Measurements from ENCODE around the gene NRL. TPM values are rescaled to one million over a fixed set of nuclear protein-coding genes. Genes with fewer than 3 reads are reported as not detected.
A peak's percentile ranks its signal among the peaks of the same experiment; 100 is the strongest.

Gene NRL
- total and polyA plus RNA-seq, 4 experiments from 2014 or later, result 1.4 to 4.5 (median 2.2) TPM

GRCh38 chr14:24065408-24065807 lies 49.3 kb downstream of the NRL start:
- H3K36me3 ChIP-seq (ENCODE audit: insufficient read depth, low read length), result no peaks in the 10 kb centered on the region
- POLR2A ChIA-PET (ENCODE audit: partially characterized antibody), result interaction anchor here (1.3 kb wide), 1 partner anchor 16 kb away, joined by 6 read pairs; no protein-coding TSS in a partner anchor
- intact Hi-C loops (cut with micrococcal nuclease), result no loop called here

GRCh38 chr14:24064856-24065255 lies 49.9 kb downstream of the NRL start:
- Mint-ChIP-seq H3K36me3 (no peaks in the 10 kb centered on the region), H3K9me3 (peaks cover 0 to 2% (median 0%) of the 10 kb centered on the region in 8 donors), H3K4me3 (no peak overlapping the region), H3K27me3 (peaks cover 2 to 3% of the 10 kb centered on the region in 2 donors), H3K4me1 (no peaks in the 10 kb centered on the region), H3K27ac (no peak overlapping the region)
- H3K4me1 ChIP-seq (ENCODE audit: insufficient read depth, low read length), result no peaks in the 10 kb centered on the region
- DNase-seq, result no peak
- H3K9me3 ChIP-seq (ENCODE audit: control insufficient read depth in 1 of 2, low read length in 2 of 2), result no peaks in the 10 kb centered on the region
- H3K36me3 ChIP-seq (ENCODE audit: insufficient read depth, low read length), result no peaks in the 10 kb centered on the region
- CTCF ChIA-PET (ENCODE audit: partially characterized antibody), result interaction anchor here (1.2 to 17.4 kb wide), 3 partner anchors 9 to 41 kb away, joined by 3 to 475 read pairs (median 392); partner anchors contain the start of gene PCK2
- H3K4me3 ChIP-seq (ENCODE audit: low read length in 2 of 2), result no peak overlapping the region
- H3K27ac ChIP-seq (ENCODE audit: low read depth, low read length), result no peak overlapping the region
- intact Hi-C loops (cut with micrococcal nuclease), result no loop called here
- POLR2A ChIA-PET (ENCODE audit: partially characterized antibody), result interaction anchor here (1.3 kb wide), 1 partner anchor 16 kb away, joined by 6 read pairs; no protein-coding TSS in a partner anchor
- no peaks in the 10 kb centered on the region for H3K27me3 ChIP-seq (ENCODE audit: insufficient read depth, low read length)

More at GRCh38 chr14:24065408-24065807, 49.3 kb downstream of the NRL start:
- H3K27ac ChIP-seq (ENCODE audit: low read depth, low read length), result no peak overlapping the region
- no peaks in the 10 kb centered on the region for H3K9me3 ChIP-seq (ENCODE audit: control insufficient read depth in 1 of 2, low read length in 2 of 2)
- Mint-ChIP-seq H3K27ac (no peak overlapping the region), H3K27me3 (peaks cover 3 to 7% of the 10 kb centered on the region in 2 donors), H3K36me3 (no peaks in the 10 kb centered on the region), H3K4me3 (no peak overlapping the region), H3K9me3 (peaks cover 0 to 2% (median 0%) of the 10 kb centered on the region in 8 donors), H3K4me1 (no peaks in the 10 kb centered on the region)
- H3K27me3 ChIP-seq (ENCODE audit: insufficient read depth, low read length), result no peaks in the 10 kb centered on the region
- no peaks in the 10 kb centered on the region for H3K4me1 ChIP-seq (ENCODE audit: insufficient read depth, low read length)
- no peak overlapping the region for H3K4me3 ChIP-seq (ENCODE audit: low read length in 2 of 2)
- CTCF ChIA-PET (ENCODE audit: partially characterized antibody), result interaction anchor here (1.2 to 17.4 kb wide), 4 partner anchors 9 to 43 kb away, joined by 3 to 475 read pairs (median 199); partner anchors contain the start of gene PCK2
- DNase-seq, result no peak

- POLR2A ChIA-PET (ENCODE audit: partially characterized antibody), result no interaction called here
- Mint-ChIP-seq H3K9me3 (peaks cover 0 to 2% (median 0%) of the 10 kb centered on the region in 8 donors), H3K27me3 (peaks cover 0 to 1% of the 10 kb centered on the region in 2 donors), H3K4me1 (no peaks in the 10 kb centered on the region), H3K27ac (no peak overlapping the region), H3K4me3 (no peak overlapping the region), H3K36me3 (no peaks in the 10 kb centered on the region)
- no peak overlapping the region for H3K27ac ChIP-seq (ENCODE audit: low read depth, low read length)
- intact Hi-C loops (cut with micrococcal nuclease), result no loop called here
- no peaks in the 10 kb centered on the region for H3K27me3 ChIP-seq (ENCODE audit: insufficient read depth, low read length)
- H3K4me1 ChIP-seq (ENCODE audit: insufficient read depth, low read length), result no peaks in the 10 kb centered on the region
- H3K4me3 ChIP-seq (ENCODE audit: low read length in 2 of 2), result no peak overlapping the region
- CTCF ChIA-PET (ENCODE audit: partially characterized antibody), result interaction anchor here (1.2 to 17.4 kb wide), 3 partner anchors 8 to 42 kb away, joined by 3 to 475 read pairs (median 392); partner anchors contain the start of gene PCK2
- no peaks in the 10 kb centered on the region for H3K36me3 ChIP-seq (ENCODE audit: insufficient read depth, low read length)
- DNase-seq, result no peak
- no peaks in the 10 kb centered on the region for H3K9me3 ChIP-seq (ENCODE audit: control insufficient read depth in 1 of 2, low read length in 2 of 2)
These were observed 50.5 kb downstream of the NRL start for GRCh38 chr14:24064091-24064795.

GRCh38 chr14:24063263-24063836 lies 51.4 kb downstream of the NRL start:
- H3K27me3 Mint-ChIP-seq, result no peaks in the 10 kb centered on the region
- H3K4me1 ChIP-seq (ENCODE audit: insufficient read depth, low read length), result no peaks in the 10 kb centered on the region
- ChIA-PET POLR2A (ENCODE audit: partially characterized antibody) (interaction anchor here (1.0 kb wide), 1 partner anchor 27 kb away, joined by 3 read pairs; no protein-coding TSS in a partner anchor), CTCF (ENCODE audit: partially characterized antibody) (interaction anchor here (12.2 to 17.4 kb wide), 2 partner anchors 30 to 43 kb away, joined by 392 to 475 read pairs; partner anchors contain the start of gene PCK2)
- no peaks in the 10 kb centered on the region for H3K36me3 ChIP-seq (ENCODE audit: insufficient read depth, low read length)
- H3K4me3 ChIP-seq (ENCODE audit: low read length in 2 of 2), result no peak overlapping the region
- no peak overlapping the region for H3K27ac Mint-ChIP-seq
- no peak for DNase-seq
- no peak overlapping the region for H3K27ac ChIP-seq (ENCODE audit: low read depth, low read length)
- H3K4me1 Mint-ChIP-seq, result peaks cover 0 to 1% (median under 1%) of the 10 kb centered on the region in 4 donors
- no peaks in the 10 kb centered on the region for H3K36me3 Mint-ChIP-seq
- no peaks in the 10 kb centered on the region for H3K27me3 ChIP-seq (ENCODE audit: insufficient read depth, low read length)
- no peaks in the 10 kb centered on the region for H3K9me3 ChIP-seq (ENCODE audit: control insufficient read depth in 1 of 2, low read length in 2 of 2)
- no peak overlapping the region for H3K4me3 Mint-ChIP-seq
- H3K9me3 Mint-ChIP-seq, result peaks cover 0 to 2% (median 0%) of the 10 kb centered on the region in 8 donors
- intact Hi-C loops (cut with micrococcal nuclease), result no loop called here

GRCh38 chr14:24062216-24062980 lies 52.4 kb downstream of the NRL start:
- POLR2A ChIA-PET (ENCODE audit: partially characterized antibody), result interaction anchor here (0.9 to 1.3 kb wide), 4 partner anchors 19 to 52 kb away, joined by 3 to 4 read pairs (median 3); partner anchors contain the start of genes DCAF11 and PCK2

GRCh38 chr14:24060984-24061913 lies 53.5 kb downstream of the NRL start:
- ChIA-PET POLR2A (ENCODE audit: partially characterized antibody) (interaction anchor here (0.9 to 1.3 kb wide), 3 partner anchors 33 to 53 kb away, joined by 3 to 4 read pairs (median 3); partner anchors contain the start of genes DCAF11 and PCK2), CTCF (ENCODE audit: partially characterized antibody) (interaction anchor here (0.6 to 17.4 kb wide), 6 partner anchors 10 to 235 kb away, joined by 3 to 475 read pairs (median 49); partner anchors contain the start of genes CARMIL3 and PCK2)
- Mint-ChIP-seq H3K27me3 (peaks cover 0 to 2% of the 10 kb centered on the region in 2 donors), H3K27ac (peak overlapping the region in 1 of 7 donors; percentile 12), H3K4me3 (no peak overlapping the region), H3K9me3 (peaks cover 0 to 2% (median 0%) of the 10 kb centered on the region in 8 donors), H3K4me1 (peaks cover 2 to 6% (median 3%) of the 10 kb centered on the region in 4 donors), H3K36me3 (no peaks in the 10 kb centered on the region)
- no peak for DNase-seq
- Histone ChIP-seq H3K4me3 (ENCODE audit: low read length in 2 of 2) (no peak overlapping the region), H3K9me3 (ENCODE audit: control insufficient read depth in 1 of 2, low read length in 2 of 2) (no peaks in the 10 kb centered on the region), H3K27ac (ENCODE audit: low read depth, low read length) (no peak overlapping the region), H3K4me1 (ENCODE audit: insufficient read depth, low read length) (no peaks in the 10 kb centered on the region), H3K27me3 (ENCODE audit: insufficient read depth, low read length) (no peaks in the 10 kb centered on the region), H3K36me3 (ENCODE audit: insufficient read depth, low read length) (no peaks in the 10 kb centered on the region)
- intact Hi-C loops (cut with micrococcal nuclease), result no loop called here

More at GRCh38 chr14:24062216-24062980, 52.4 kb downstream of the NRL start:
- no peak overlapping the region for H3K27ac ChIP-seq (ENCODE audit: low read depth, low read length)
- no peaks in the 10 kb centered on the region for H3K4me1 ChIP-seq (ENCODE audit: insufficient read depth, low read length)
- Mint-ChIP-seq H3K27ac (no peak overlapping the region), H3K4me3 (no peak overlapping the region), H3K4me1 (peaks cover 2 to 6% (median 3%) of the 10 kb centered on the region in 4 donors), H3K27me3 (peaks cover 0 to 2% of the 10 kb centered on the region in 2 donors), H3K9me3 (peaks cover 0 to 2% (median 0%) of the 10 kb centered on the region in 8 donors), H3K36me3 (no peaks in the 10 kb centered on the region)
- no peak overlapping the region for H3K4me3 ChIP-seq (ENCODE audit: low read length in 2 of 2)
- no peak for DNase-seq
- no peaks in the 10 kb centered on the region for H3K9me3 ChIP-seq (ENCODE audit: control insufficient read depth in 1 of 2, low read length in 2 of 2)
- no peaks in the 10 kb centered on the region for H3K36me3 ChIP-seq (ENCODE audit: insufficient read depth, low read length)
- intact Hi-C loops (cut with micrococcal nuclease), result no loop called here
- CTCF ChIA-PET (ENCODE audit: partially characterized antibody), result interaction anchor here (1.3 to 17.4 kb wide), 4 partner anchors 21 to 234 kb away, joined by 3 to 475 read pairs (median 244); partner anchors contain the start of gene PCK2
- H3K27me3 ChIP-seq (ENCODE audit: insufficient read depth, low read length), result no peaks in the 10 kb centered on the region

Data from CD4-positive, alpha-beta memory T cell (primary cell).